Fibroblast of lung (primary cell): ENCODE results near the gene CD300LB.

Source experiments
- EZH2 ChIP-seq: IDR thresholded peaks from 2 replicates; pipeline ENCODE4 v1.5.1; 2012; ENCODE audit warnings: low read length, control low read depth, mild to moderate bottlenecking; ENCODE audit errors: missing control alignments
- TF ChIP-seq, protein P1 (sequence below), 2 donors: IDR thresholded peaks in 1 of 2; conservative IDR thresholded peaks in 1 of 2; 1 replicate in 1 of 2; 2 replicates in 1 of 2; pipeline ENCODE4 v1.5.1; 2011 to 2012; ENCODE audit warnings: low read length in 2 of 2, control low read depth in 1 of 2, inconsistent platforms in 1 of 2, low read depth in 1 of 2, mild to moderate bottlenecking in 1 of 2

- TF ChIP-seq, protein P1, sequence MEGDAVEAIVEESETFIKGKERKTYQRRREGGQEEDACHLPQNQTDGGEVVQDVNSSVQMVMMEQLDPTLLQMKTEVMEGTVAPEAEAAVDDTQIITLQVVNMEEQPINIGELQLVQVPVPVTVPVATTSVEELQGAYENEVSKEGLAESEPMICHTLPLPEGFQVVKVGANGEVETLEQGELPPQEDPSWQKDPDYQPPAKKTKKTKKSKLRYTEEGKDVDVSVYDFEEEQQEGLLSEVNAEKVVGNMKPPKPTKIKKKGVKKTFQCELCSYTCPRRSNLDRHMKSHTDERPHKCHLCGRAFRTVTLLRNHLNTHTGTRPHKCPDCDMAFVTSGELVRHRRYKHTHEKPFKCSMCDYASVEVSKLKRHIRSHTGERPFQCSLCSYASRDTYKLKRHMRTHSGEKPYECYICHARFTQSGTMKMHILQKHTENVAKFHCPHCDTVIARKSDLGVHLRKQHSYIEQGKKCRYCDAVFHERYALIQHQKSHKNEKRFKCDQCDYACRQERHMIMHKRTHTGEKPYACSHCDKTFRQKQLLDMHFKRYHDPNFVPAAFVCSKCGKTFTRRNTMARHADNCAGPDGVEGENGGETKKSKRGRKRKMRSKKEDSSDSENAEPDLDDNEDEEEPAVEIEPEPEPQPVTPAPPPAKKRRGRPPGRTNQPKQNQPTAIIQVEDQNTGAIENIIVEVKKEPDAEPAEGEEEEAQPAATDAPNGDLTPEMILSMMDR (conservative IDR thresholded peaks at IDR 0.05 in 1 of 2, IDR thresholded peaks at IDR 0.05 in 1 of 2; ENCODE audit: low read depth in 1 of 2, low read length in 2 of 2), result no peak
- no peak for TF ChIP-seq EZH2
Observed at GRCh38 chr17:74512036-74512435, 19.2 kb downstream of the CD300LB start.
